T-cell (primary cell): ENCODE measurements around the gene MRPL28. TPM values are rescaled to one million over a fixed set of nuclear protein-coding genes. Genes with fewer than 3 reads are reported as not detected.
A peak's percentile ranks its signal among the peaks of the same experiment; 100 is the strongest.

ENCODE experiments used
- ATAC-seq, 4 experiments: fragments of 200-7000 bp in 3 of 4; fragments of 150-1000 bp in 1 of 4; cut with Tn5 transposase; replicated peaks in 1 of 4; 1 replicate in 3 of 4; 2 replicates in 1 of 4; pipeline ENCODE4 v1.10.0; 2021; ENCODE audit warnings: moderate library complexity in 3 of 4, mild to moderate bottlenecking in 2 of 4, moderate number of reproducible peaks in 1 of 4
- CTCF ChIA-PET, 2 donors: fragments of 300-600 bp; sonication (Branson Sonifier 250); formaldehyde crosslinking; loops; one replicate each; lab custom pipeline; 2022; ENCODE audit warnings: antibody characterized with exemption in 2 of 2; lab: Charles Lee
- POLR2A ChIA-PET, 2 donors: fragments of 300-600 bp; sonication (Branson Sonifier 250); formaldehyde crosslinking; loops; one replicate each; lab custom pipeline; 2022; ENCODE audit warnings: antibody characterized with exemption in 2 of 2; lab: Charles Lee
- DNase-seq, 35 experiments: peaks; one replicate each; pipeline versions ENCODE4 v3.0.0 to v3.0.0-alpha.2; 2013 to 2023
- H3K27ac ChIP-seq: one replicate; pipeline ENCODE4 v1.5.1; 2013; ENCODE audit warnings: low read length
- H3K27me3 ChIP-seq, 2 experiments: replicated peaks in 1 of 2; 1 replicate in 1 of 2; 2 replicates in 1 of 2; pipeline versions ENCODE4 v1.6.1 to v1.7.0; 2013; ENCODE audit warnings: low read length in 1 of 2, mixed read lengths in 1 of 2; ENCODE audit not compliant: control insufficient read depth in 2 of 2, insufficient read depth in 2 of 2; ENCODE audit errors: extremely low read depth in 1 of 2
- H3K36me3 ChIP-seq, 2 donors: 1 replicate in 1 of 2; 2 replicates in 1 of 2; pipeline versions ENCODE4 v1.6.1 to v1.7.0; 2013; ENCODE audit warnings: low read length in 1 of 2; ENCODE audit not compliant: control insufficient read depth in 2 of 2, insufficient read depth in 1 of 2; ENCODE audit errors: extremely low read depth in 1 of 2
- H3K4me1 ChIP-seq, 2 experiments: 1 replicate in 1 of 2; 2 replicates in 1 of 2; pipeline versions ENCODE4 v1.6.1 to v1.7.0; 2013; ENCODE audit warnings: low read length in 2 of 2, mixed read lengths in 1 of 2; ENCODE audit not compliant: insufficient read depth in 2 of 2, control insufficient read depth in 1 of 2; ENCODE audit errors: extremely low read depth in 1 of 2
- H3K4me3 ChIP-seq, 2 donors: 1 replicate in 1 of 2; 2 replicates in 1 of 2; pipeline versions ENCODE4 v1.5.1 to v1.7.0; 2013; ENCODE audit warnings: mild to moderate bottlenecking in 2 of 2, low read length in 1 of 2, moderate library complexity in 1 of 2; ENCODE audit not compliant: control insufficient read depth in 1 of 2; ENCODE audit errors: extremely low read depth in 1 of 2
- H3K9me3 ChIP-seq: 2 replicates; pipeline ENCODE4 v1.7.0; 2013
- H3K27ac Mint-ChIP-seq, 2 donors: one replicate each; pipeline ENCODE4 v1.8.0; 2020 to 2021; ENCODE audit warnings: mild to moderate bottlenecking in 2 of 2, mixed read lengths in 2 of 2
- H3K27me3 Mint-ChIP-seq, 2 donors: one replicate each; pipeline ENCODE4 v1.8.0; 2021 to 2022; ENCODE audit warnings: mixed read lengths in 2 of 2
- H3K36me3 Mint-ChIP-seq: one replicate; pipeline ENCODE4 v1.8.0; 2021; ENCODE audit warnings: mixed read lengths
- H3K4me1 Mint-ChIP-seq, 3 donors: one replicate each; pipeline ENCODE4 v1.8.0; 2020 to 2022; ENCODE audit warnings: mixed read lengths in 3 of 3, mild to moderate bottlenecking in 1 of 3
- H3K4me3 Mint-ChIP-seq, 3 donors: one replicate each; pipeline ENCODE4 v1.8.0; 2020 to 2022; ENCODE audit warnings: mild to moderate bottlenecking in 3 of 3, mixed read lengths in 3 of 3, moderate library complexity in 3 of 3
- H3K9me3 Mint-ChIP-seq, 3 donors: one replicate each; pipeline ENCODE4 v1.8.0; 2020 to 2022; ENCODE audit warnings: mixed read lengths in 3 of 3
- WGBS: methylation state at CpG from one replicate; pipeline ENCODE4 v1.1.5; 2013; ENCODE audit warnings: missing lambda C conversion rate; ENCODE audit not compliant: insufficient coverage; 5-methylcytosine and 5-hydroxymethylcytosine counted together
- total RNA-seq, 35 experiments: library from RNA in 6 of 35; stranded (reverse) in 6 of 35; fragments of 120-200 nt in 1 of 35; gene quantifications; one replicate each; pipeline versions ENCODE4 v1.2.1 to v1.2.4 and lab custom pipeline; 2013 to 2026

Gene MRPL28
- total RNA-seq, 5 donors from 2014 or later (not counting 1 experiment from before 2014, with no cell fraction given), result 29.3 to 43.8 (median 34.5) TPM

DNA sequence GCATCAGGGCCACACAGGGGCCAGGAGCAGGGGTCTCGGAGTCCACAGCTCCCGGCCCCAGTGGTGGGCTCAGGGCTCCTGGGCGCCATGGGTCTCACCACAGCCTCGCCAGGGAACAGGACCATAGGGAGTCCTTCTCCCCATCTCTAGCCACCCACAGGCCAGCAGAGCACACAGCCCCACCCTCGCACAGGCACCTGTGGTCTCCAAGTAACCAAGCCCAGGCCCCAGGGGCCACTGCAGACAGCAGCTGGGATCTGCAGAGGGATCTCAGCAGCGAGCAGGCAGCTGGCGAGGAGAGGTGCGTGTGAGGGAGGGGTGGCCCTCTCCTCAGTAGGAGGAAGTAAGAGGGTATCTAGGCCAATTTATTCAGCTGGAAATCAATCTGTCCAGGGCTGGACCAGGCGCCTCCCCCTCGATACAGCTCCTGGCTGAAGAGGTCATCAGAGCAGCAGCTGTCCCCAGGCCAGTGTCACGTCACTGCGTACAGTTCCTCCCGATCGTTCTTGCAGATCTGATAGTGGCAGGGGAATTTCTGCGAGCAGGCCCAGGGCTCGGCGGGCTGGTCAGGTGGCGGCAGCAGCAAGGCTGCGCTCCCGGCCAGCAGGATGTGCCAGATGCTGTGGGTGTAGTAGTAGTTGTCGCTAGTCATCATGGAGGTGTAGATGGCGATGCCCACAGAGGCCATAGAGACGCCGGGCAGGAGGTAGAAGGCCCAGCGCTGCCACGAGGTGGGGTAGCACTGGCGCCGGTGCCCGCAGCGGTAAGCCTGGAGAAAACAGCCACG is 1.4 kb upstream of the MRPL28 start:
- Mint-ChIP-seq H3K4me1 (peaks cover 15 to 24% (median 18%) of the 10 kb centered on the region in 3 donors), H3K9me3 (no peaks in the 10 kb centered on the region), H3K27me3 (no peaks in the 10 kb centered on the region), H3K4me3 (peak overlapping the region in 1 of 3 donors; percentile 12), H3K36me3 (peaks cover 15% of the 10 kb centered on the region), H3K27ac (peak overlapping the region; percentile 52 to 76)
- Histone ChIP-seq H3K36me3 (peaks cover 27 to 54% of the 10 kb centered on the region in 2 donors), H3K9me3 (no peaks in the 10 kb centered on the region), H3K27me3 (no peaks in the 10 kb centered on the region), H3K4me1 (peaks cover 2 to 28% of the 10 kb centered on the region in 2 experiments), H3K27ac (no peak overlapping the region), H3K4me3 (no peak overlapping the region)
- DNase-seq (no peak), ATAC-seq (no peak)
- WGBS, result 92% methylated on average over 29 of the region's 31 CpGs
- ChIA-PET CTCF (no interaction called here), POLR2A (no interaction called here)

GRCh38 chr16:370979-371514 is 709 bp upstream of the MRPL28 start:
- Histone ChIP-seq H3K27ac (peak overlapping the region; percentile 52), H3K36me3 (peaks cover 23 to 50% of the 10 kb centered on the region in 2 donors), H3K9me3 (no peaks in the 10 kb centered on the region), H3K4me1 (peaks cover 2 to 28% of the 10 kb centered on the region in 2 experiments), H3K4me3 (peak overlapping the region; percentile 5 to 26), H3K27me3 (no peaks in the 10 kb centered on the region)
- no peaks in the 10 kb centered on the region for H3K27me3 Mint-ChIP-seq
- peaks cover 15 to 24% (median 18%) of the 10 kb centered on the region in 3 donors for H3K4me1 Mint-ChIP-seq
- CTCF ChIA-PET, result interaction anchor here in 1 of 2 donors (0.6 kb wide), 1 partner anchor 688 kb away, joined by 7 read pairs; no protein-coding TSS in a partner anchor
- POLR2A ChIA-PET, result interaction anchor here in 1 of 2 donors (0.5 to 1.0 kb wide), 2 partner anchors 9 to 127 kb away, joined by 4 to 8 read pairs; no protein-coding TSS in a partner anchor
- no peak for DNase-seq
- peak overlapping the region; percentile 92 to 94 for H3K27ac Mint-ChIP-seq
- peak overlapping the region; percentile 88 to 90 (median 90) for H3K4me3 Mint-ChIP-seq
- peaks cover 15% of the 10 kb centered on the region for H3K36me3 Mint-ChIP-seq
- 65% methylated on average over 3 of the region's 10 CpGs for whole genome bisulfite sequencing
- H3K9me3 Mint-ChIP-seq, result no peaks in the 10 kb centered on the region
- peak in 1 of 4 experiments; percentile 10 for ATAC-seq

GRCh38 chr16:369866-370436 is 387 bp downstream of the MRPL28 start:
- ATAC-seq (no peak), DNase-seq (no peak)
- 73% methylated on average over 21 of the region's 44 CpGs for whole genome bisulfite sequencing
- peak overlapping the region; percentile 64 to 90 (median 68) for H3K4me3 Mint-ChIP-seq
- no peaks in the 10 kb centered on the region for H3K9me3 ChIP-seq
- H3K4me1 Mint-ChIP-seq, result peaks cover 15 to 24% (median 18%) of the 10 kb centered on the region in 3 donors
- POLR2A ChIA-PET, result interaction anchor here (0.5 to 1.0 kb wide), 5 partner anchors 11 to 594 kb away, joined by 3 to 6 read pairs (median 4); no protein-coding TSS in a partner anchor
- no peaks in the 10 kb centered on the region for H3K9me3 Mint-ChIP-seq
- peaks cover 15% of the 10 kb centered on the region for H3K36me3 Mint-ChIP-seq
- CTCF ChIA-PET, result interaction anchor here in 1 of 2 donors (0.5 to 0.8 kb wide), 2 partner anchors 13 to 17 kb away, joined by 3 read pairs; no protein-coding TSS in a partner anchor
- no peak overlapping the region for H3K27ac ChIP-seq
- peaks cover 2 to 28% of the 10 kb centered on the region in 2 experiments for H3K4me1 ChIP-seq
- H3K36me3 ChIP-seq, result peaks cover 17 to 43% of the 10 kb centered on the region in 2 donors
- no peak overlapping the region for H3K27ac Mint-ChIP-seq
- no peaks in the 10 kb centered on the region for H3K27me3 Mint-ChIP-seq
- no peaks in the 10 kb centered on the region for H3K27me3 ChIP-seq
- peak overlapping the region; percentile 26 to 29 for H3K4me3 ChIP-seq

GRCh38 chr16:369275-369865 is 968 bp downstream of the MRPL28 start:
- CTCF ChIA-PET, result interaction anchor here in 1 of 2 donors (0.5 kb wide), 1 partner anchor 12 kb away, joined by 3 read pairs; no protein-coding TSS in a partner anchor
- no peak for DNase-seq
- POLR2A ChIA-PET, result no interaction called here

GRCh38 chr16:368388-369158 is 1.8 kb downstream of the MRPL28 start:
- peaks cover 2 to 28% of the 10 kb centered on the region in 2 experiments for H3K4me1 ChIP-seq
- no peak overlapping the region for H3K4me3 ChIP-seq
- no peaks in the 10 kb centered on the region for H3K9me3 ChIP-seq
- no peak overlapping the region for H3K27ac ChIP-seq
- H3K27me3 ChIP-seq, result peaks cover 0 to 8% of the 10 kb centered on the region in 2 experiments
- peaks cover 15% of the 10 kb centered on the region for H3K36me3 Mint-ChIP-seq
- peaks cover 12 to 30% of the 10 kb centered on the region in 2 donors for H3K36me3 ChIP-seq
- WGBS, result 94% methylated on average over 29 of the region's 29 CpGs
- CTCF ChIA-PET, result no interaction called here
- H3K4me3 Mint-ChIP-seq, result no peak overlapping the region
- H3K27ac Mint-ChIP-seq, result no peak overlapping the region
- peaks cover 0 to 2% of the 10 kb centered on the region in 2 donors for H3K27me3 Mint-ChIP-seq
- no peak for ATAC-seq
- POLR2A ChIA-PET, result no interaction called here
- H3K9me3 Mint-ChIP-seq, result no peaks in the 10 kb centered on the region
- DNase-seq, result no peak
- H3K4me1 Mint-ChIP-seq, result peaks cover 15 to 23% (median 18%) of the 10 kb centered on the region in 3 donors

More at GRCh38 chr16:369275-369865, 968 bp downstream of the MRPL28 start:
- Histone ChIP-seq H3K4me1 (peaks cover 2 to 28% of the 10 kb centered on the region in 2 experiments), H3K4me3 (peak overlapping the region in 1 of 2 donors; percentile 26), H3K36me3 (peaks cover 14 to 37% of the 10 kb centered on the region in 2 donors), H3K9me3 (no peaks in the 10 kb centered on the region), H3K27ac (no peak overlapping the region), H3K27me3 (peaks cover 0 to 3% of the 10 kb centered on the region in 2 experiments)
- 84% methylated on average over 20 of the region's 20 CpGs for WGBS
- no peaks in the 10 kb centered on the region for H3K9me3 Mint-ChIP-seq
- H3K27me3 Mint-ChIP-seq, result no peaks in the 10 kb centered on the region
- ATAC-seq, result no peak
- H3K4me1 Mint-ChIP-seq, result peaks cover 15 to 24% (median 18%) of the 10 kb centered on the region in 3 donors
- peak overlapping the region; percentile 64 to 90 (median 68) for H3K4me3 Mint-ChIP-seq
- peaks cover 15% of the 10 kb centered on the region for H3K36me3 Mint-ChIP-seq
- H3K27ac Mint-ChIP-seq, result peak overlapping the region in 1 of 2 donors; percentile 39
